ENCODE measurements around the gene SDCCAG8.

DNA sequence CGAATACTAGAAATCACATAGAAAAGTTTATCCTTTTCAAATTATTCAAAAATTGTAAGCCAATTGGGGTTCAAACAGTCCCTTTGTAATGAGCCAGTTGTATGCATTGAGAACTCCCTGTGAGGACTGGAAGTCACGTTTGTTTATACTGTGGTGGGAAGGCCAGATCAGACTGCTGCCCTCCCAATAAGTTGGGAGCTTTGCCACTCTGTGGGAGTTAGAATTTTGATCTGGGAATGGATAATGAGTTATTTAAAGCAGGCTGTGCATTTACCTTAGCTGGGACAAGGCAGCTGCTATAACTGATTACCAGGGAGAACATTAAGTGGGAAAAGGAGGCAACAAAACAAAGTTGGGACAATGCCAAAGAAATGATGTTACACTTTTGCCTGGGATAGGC lies 178.8 kb downstream of the SDCCAG8 start:
- TF ChIP-seq KDM1A (IDR thresholded peaks at IDR 0.05; ENCODE audit: borderline replicate concordance, low read length) (no peak), RAD21 (IDR thresholded peaks at IDR 0.05 in 1 of 2, conservative IDR thresholded peaks at IDR 0.05 in 1 of 2; ENCODE audit: low read depth in 2 of 2, low read length in 2 of 2) (no peak), POLR2AphosphoS5 (IDR thresholded peaks at IDR 0.05; ENCODE audit: low read depth, low read length) (no peak), POLR2A (IDR thresholded peaks at IDR 0.05; ENCODE audit: control extremely low read depth in 1 of 2, low read depth in 2 of 2, low read length in 2 of 2) (no peak), EZH2 (IDR thresholded peaks at IDR 0.05; ENCODE audit: low read depth, low read length, severe bottlenecking) (no peak), GABPA (IDR thresholded peaks at IDR 0.05; ENCODE audit: borderline replicate concordance, insufficient read depth, low read length) (no peak), ATF2 (IDR thresholded peaks at IDR 0.05; ENCODE audit: low read length) (no peak), ZNF274 (IDR thresholded peaks at IDR 0.05; ENCODE audit: borderline replicate concordance, extremely low read depth, low read length) (no peak), PHF8 (conservative IDR thresholded peaks at IDR 0.05; ENCODE audit: low read depth, low read length) (no peak)
- TF ChIP-seq, protein P1, sequence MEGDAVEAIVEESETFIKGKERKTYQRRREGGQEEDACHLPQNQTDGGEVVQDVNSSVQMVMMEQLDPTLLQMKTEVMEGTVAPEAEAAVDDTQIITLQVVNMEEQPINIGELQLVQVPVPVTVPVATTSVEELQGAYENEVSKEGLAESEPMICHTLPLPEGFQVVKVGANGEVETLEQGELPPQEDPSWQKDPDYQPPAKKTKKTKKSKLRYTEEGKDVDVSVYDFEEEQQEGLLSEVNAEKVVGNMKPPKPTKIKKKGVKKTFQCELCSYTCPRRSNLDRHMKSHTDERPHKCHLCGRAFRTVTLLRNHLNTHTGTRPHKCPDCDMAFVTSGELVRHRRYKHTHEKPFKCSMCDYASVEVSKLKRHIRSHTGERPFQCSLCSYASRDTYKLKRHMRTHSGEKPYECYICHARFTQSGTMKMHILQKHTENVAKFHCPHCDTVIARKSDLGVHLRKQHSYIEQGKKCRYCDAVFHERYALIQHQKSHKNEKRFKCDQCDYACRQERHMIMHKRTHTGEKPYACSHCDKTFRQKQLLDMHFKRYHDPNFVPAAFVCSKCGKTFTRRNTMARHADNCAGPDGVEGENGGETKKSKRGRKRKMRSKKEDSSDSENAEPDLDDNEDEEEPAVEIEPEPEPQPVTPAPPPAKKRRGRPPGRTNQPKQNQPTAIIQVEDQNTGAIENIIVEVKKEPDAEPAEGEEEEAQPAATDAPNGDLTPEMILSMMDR (IDR thresholded peaks at IDR 0.05; ENCODE audit: control extremely low read depth in 1 of 3, insufficient read depth in 1 of 3, low read depth in 1 of 3, low read length in 3 of 3), result no peak

Measured in H1 (cell line).